ENCODE results near the gene SEPTIN1.

Gene SEPTIN1

GRCh38 chr16:30377812-30378235 is 4.5 kb downstream of the SEPTIN1 start:
- peak in 3 of 4 experiments; percentile 58 to 81 (median 79) for DNase-seq (ENCODE audit: low read depth in 4 of 4, low spot score in 1 of 4)

GRCh38 chr16:30377050-30377811 is 5.1 kb downstream of the SEPTIN1 start:
- DNase-seq (ENCODE audit: low read depth in 4 of 4, low spot score in 1 of 4): no peak

- no peak for DNase-seq (ENCODE audit: low read depth in 4 of 4, low spot score in 1 of 4)
Observed at GRCh38 chr16:30376461-30376902, 5.9 kb downstream of the SEPTIN1 start.

GRCh38 chr16:30375864-30376263 is 6.5 kb downstream of the SEPTIN1 start:
- DNase-seq (ENCODE audit: low read depth in 4 of 4, low spot score in 1 of 4): no peak

GRCh38 chr16:30374538-30374937 is 7.8 kb downstream of the SEPTIN1 start, which contains the start of gene MYL11:
MYL11 (plus strand) TSS chr16:30374802; CDS start chr16:30374858, 56 bp downstream.
- DNase-seq (ENCODE audit: low read depth in 4 of 4, low spot score in 1 of 4): no peak

GRCh38 chr16:30372725-30373124 is 9.6 kb downstream of the SEPTIN1 start:
- no peak for DNase-seq (ENCODE audit: low read depth in 4 of 4, low spot score in 1 of 4)

DNA sequence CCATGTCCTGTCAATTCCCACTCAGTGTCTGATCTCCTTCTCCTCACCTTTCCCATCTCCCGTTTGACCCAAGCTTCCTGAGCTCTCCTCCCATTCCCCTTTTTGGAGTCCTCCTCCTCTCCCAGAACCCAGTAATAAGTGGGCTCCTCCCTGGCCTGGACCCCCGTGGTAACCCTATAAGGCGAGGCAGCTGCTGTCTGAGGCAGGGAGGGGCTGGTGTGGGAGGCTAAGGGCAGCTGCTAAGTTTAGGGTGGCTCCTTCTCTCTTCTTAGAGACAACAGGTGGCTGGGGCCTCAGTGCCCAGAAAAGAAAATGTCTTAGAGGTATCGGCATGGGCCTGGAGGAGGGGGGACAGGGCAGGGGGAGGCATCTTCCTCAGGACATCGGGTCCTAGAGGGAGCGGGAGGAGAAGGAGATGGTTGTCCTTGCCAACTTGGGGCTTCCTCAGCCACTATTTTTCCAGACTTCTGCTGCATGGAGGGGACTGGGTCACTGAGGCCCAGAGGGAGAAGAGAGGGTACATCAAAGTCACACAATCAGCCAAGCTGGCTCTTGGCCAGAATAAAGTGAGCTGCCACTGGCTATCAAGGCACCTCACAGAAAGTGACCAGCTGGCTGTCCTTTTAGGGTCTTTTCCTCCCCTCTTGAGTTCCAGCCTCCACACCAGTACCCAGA is 10.2 kb downstream of the SEPTIN1 start:
- no peak for DNase-seq (ENCODE audit: low read depth in 4 of 4, low spot score in 1 of 4)

GRCh38 chr16:30371248-30371816 is 11.0 kb downstream of the SEPTIN1 start:
- no peak for DNase-seq (ENCODE audit: low read depth in 4 of 4, low spot score in 1 of 4)

DNA sequence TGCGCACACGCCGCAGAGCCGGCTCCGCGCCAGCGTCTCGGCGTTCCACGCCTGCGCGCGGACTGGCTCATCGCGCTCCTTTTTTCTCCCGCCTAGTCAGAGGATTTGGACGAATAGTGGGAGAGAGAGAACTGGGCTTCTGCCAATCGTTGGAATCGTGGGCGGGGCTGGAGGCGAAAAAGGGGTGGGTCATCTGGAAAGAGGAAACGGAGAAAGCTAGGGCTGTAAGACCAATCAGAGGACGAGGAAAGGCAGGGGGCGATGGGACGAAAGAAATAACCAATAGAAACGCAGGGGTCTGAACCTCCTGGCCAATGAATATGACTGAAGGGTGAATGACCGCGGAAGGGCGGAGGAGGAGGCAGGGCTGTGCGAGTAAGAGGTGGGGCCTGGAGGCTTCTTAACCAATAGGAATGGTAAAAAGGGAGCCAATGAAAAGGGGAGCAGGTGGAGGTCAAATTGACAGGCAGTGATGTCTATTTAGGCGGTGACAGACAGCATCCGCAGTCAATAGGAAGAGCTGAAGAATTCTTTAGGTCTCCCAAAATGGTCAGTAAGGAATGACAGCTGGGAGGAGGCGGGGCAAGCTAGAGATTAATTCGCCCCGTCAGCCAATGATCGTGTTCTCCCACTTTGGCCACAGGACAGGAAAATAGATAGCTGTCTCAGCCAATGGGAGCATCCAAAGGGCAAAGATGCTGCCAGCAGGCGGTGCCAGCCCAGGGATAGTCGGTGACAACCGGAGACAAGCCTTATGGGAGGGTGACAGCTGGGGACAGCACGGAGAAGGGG is 11.7 kb downstream of the SEPTIN1 start, which contains the start of gene TBC1D10B:
Gene TBC1D10B, minus strand, starts transcription at position 39 of the 792 bp plus-strand sequence. CDS start 311 bp downstream, outside the sequence.
- DNase-seq (ENCODE audit: low read depth in 4 of 4, low spot score in 1 of 4): peak; percentile 92 to 98 (median 97)

DNA sequence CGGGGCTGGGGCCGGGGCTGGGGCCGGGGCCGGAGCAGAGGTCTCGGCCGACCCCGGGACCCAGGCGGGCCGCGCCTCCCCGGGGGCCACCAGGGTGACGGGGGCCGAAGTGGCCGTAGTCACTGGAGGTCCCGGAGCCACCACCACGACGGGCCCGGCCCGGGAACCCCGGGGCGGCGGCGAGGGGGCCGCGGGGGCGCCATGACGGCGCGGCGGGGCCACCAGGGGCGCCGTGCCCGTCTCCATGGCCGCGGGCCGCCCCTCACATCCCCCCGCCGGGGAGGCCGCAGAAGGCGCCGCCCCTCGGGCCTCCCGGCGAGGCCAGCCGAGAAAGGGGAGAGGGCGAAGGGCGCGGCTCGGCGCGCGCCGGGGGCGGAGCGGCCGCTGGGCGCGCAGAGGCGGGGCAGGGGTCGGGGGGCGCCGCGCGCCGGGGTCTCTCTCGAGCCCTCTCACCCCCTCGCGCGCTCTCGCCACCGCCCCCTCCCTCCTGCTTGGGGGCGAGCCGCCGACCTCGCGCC is 12.4 kb downstream of the SEPTIN1 start:
- no peak for DNase-seq (ENCODE audit: low read depth in 4 of 4, low spot score in 1 of 4)

- no peak for DNase-seq (ENCODE audit: low read depth in 4 of 4, low spot score in 1 of 4)
Observed at GRCh38 chr16:30369091-30369937, 13.0 kb downstream of the SEPTIN1 start.

DNA sequence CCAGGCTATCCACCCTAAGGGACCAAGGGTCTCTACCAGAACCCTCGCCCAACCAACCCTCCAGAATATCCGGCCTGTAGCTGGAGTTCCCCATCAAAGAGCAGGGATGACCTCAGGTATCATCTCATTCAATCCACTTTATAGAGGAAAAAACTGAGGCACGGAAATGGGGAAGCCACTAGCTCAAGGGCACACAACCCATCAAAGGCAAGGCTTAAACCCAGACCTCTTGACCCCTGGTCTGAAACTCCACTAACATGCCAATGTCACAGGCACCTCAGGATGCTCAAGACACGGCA is 13.6 kb downstream of the SEPTIN1 start:
- no peak for DNase-seq (ENCODE audit: low read depth in 4 of 4, low spot score in 1 of 4)

- DNase-seq (ENCODE audit: low read depth in 4 of 4, low spot score in 1 of 4): no peak
Observed at GRCh38 chr16:30368122-30368791, 14.1 kb downstream of the SEPTIN1 start.

GRCh38 chr16:30367349-30368009 is 14.9 kb downstream of the SEPTIN1 start:
- DNase-seq (ENCODE audit: low read depth in 4 of 4, low spot score in 1 of 4): no peak

DNA sequence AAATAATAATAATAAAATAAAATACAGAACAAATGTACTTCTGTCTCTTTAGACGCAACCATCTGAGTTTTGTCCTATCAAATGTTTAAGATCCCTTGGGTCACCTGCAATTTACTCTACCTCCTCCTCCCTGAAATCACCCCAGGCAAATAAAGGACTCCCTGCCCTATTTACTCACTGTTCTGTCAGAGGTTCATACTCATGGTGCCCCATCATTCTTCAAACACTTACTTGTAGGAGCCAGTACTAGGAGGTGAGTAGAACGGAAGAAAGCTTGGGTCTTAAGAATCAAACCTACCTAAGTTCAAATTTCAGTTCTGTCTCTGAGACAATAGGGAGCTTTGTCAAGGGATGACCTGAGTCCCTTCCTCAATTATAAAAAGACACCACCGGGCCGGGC is 15.8 kb downstream of the SEPTIN1 start:
- DNase-seq (ENCODE audit: low read depth in 4 of 4, low spot score in 1 of 4): no peak

GRCh38 chr16:30365200-30365599 is 17.2 kb downstream of the SEPTIN1 start:
- no peak for DNase-seq (ENCODE audit: low read depth in 4 of 4, low spot score in 1 of 4)

DNA sequence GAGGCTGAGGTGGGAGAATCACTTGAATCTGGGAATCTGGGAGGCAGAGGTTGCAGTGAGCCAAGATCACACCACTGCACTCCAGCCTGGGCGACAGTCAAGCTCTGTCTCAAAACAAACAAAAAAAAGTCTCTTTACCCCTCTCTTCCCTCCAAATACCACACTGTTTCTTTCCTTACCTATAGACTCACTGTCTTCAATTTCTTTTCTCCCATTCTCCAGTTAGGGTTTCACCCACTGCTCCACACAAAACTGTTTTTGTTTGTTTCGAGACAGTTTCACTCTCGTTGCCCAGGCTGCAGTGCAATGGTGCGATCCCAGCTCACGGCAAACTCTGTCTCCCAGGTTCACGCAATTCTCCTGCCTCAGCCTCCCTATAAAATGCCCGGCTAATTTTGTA is 21.2 kb downstream of the SEPTIN1 start:
- DNase-seq (ENCODE audit: low read depth in 4 of 4, low spot score in 1 of 4): no peak

DNA sequence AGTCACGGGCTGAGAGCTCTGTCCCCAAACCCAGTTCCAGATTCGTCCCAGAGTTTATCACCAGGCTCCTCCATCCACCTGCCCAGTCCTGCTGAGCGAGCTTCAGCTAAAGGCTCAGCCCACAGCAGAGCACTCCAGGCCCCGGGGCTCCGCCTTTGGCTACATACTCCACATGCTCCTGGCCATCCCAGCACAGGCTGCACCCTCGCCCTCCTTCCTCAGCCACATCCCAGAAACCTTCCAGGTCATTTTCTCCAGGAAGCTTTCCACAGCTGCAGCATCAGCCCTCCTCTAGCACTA is 22.5 kb downstream of the SEPTIN1 start:
- DNase-seq (ENCODE audit: low read depth in 4 of 4, low spot score in 1 of 4): no peak
